Neural crest cell (in vitro differentiated cells): ENCODE data around the gene ABCB1. TPM values are rescaled to one million over a fixed set of nuclear protein-coding genes. Genes with fewer than 3 reads are reported as not detected.

Experiments used
- DNase-seq: peaks from one replicate; pipeline ENCODE4 v3.0.0; 2021; ENCODE audit warnings: low read depth, mixed read lengths, low spot score
- H3K27ac Mint-ChIP-seq: one replicate; pipeline ENCODE4 v1.8.0; 2021; ENCODE audit warnings: mild to moderate bottlenecking, mixed read lengths; ENCODE audit not compliant: unreplicated experiment
- H3K27me3 Mint-ChIP-seq: 2 replicates; pipeline ENCODE4 v1.8.0; 2021; ENCODE audit warnings: low read depth, mild to moderate bottlenecking, mixed read lengths
- H3K36me3 Mint-ChIP-seq: 2 replicates; pipeline ENCODE4 v1.8.0; 2021; ENCODE audit warnings: low read depth, mild to moderate bottlenecking, mixed read lengths
- H3K4me1 Mint-ChIP-seq: 2 replicates; pipeline ENCODE4 v1.8.0; 2021; ENCODE audit warnings: mixed read lengths
- H3K4me3 Mint-ChIP-seq: one replicate; pipeline ENCODE4 v1.8.0; 2021; ENCODE audit warnings: mild to moderate bottlenecking, mixed read lengths
- H3K9me3 Mint-ChIP-seq: 2 replicates; pipeline ENCODE4 v1.8.0; 2021; ENCODE audit warnings: mixed read lengths
- long read RNA-seq: library from polyadenylated mRNA; unstranded; transcript quantifications from one replicate; pipeline ENCODE4 v2.0.0, GENCODE V29; 2020
- total RNA-seq: library from RNA; stranded (reverse); gene quantifications from 2 replicates; pipeline ENCODE4 v1.2.1, GENCODE V29; 2021
- TF ChIP-seq, protein P1 (sequence below): fragments of 200-600 bp; sonication (generic); conservative IDR thresholded peaks from 2 replicates; pipeline ENCODE4 v1.5.0; 2021; ENCODE audit warnings: antibody characterized with exemption, mild to moderate bottlenecking

The ABCB1 gene
- total RNA-seq: 5.6 and 6.1 TPM in 2 replicates
- long read RNA-seq, full-length matches to known transcripts: 8 of 15 reads
- long read RNA-seq, partial matches to known transcripts: 4 of 15 reads
- long read RNA-seq, other reads (novel, unspliced or antisense): 3 of 15 reads

- Mint-ChIP-seq H3K27me3 (peaks cover 84% of the 10 kb centered on the region), H3K4me3 (peak within 1 kb of the TSS; percentile 87), H3K9me3 (no peaks in the 10 kb centered on the region), H3K27ac (no peak within 1 kb of the TSS), H3K36me3 (no peaks in the 10 kb centered on the region), H3K4me1 (peaks cover 14% of the 10 kb centered on the region)
- TF ChIP-seq, protein P1, sequence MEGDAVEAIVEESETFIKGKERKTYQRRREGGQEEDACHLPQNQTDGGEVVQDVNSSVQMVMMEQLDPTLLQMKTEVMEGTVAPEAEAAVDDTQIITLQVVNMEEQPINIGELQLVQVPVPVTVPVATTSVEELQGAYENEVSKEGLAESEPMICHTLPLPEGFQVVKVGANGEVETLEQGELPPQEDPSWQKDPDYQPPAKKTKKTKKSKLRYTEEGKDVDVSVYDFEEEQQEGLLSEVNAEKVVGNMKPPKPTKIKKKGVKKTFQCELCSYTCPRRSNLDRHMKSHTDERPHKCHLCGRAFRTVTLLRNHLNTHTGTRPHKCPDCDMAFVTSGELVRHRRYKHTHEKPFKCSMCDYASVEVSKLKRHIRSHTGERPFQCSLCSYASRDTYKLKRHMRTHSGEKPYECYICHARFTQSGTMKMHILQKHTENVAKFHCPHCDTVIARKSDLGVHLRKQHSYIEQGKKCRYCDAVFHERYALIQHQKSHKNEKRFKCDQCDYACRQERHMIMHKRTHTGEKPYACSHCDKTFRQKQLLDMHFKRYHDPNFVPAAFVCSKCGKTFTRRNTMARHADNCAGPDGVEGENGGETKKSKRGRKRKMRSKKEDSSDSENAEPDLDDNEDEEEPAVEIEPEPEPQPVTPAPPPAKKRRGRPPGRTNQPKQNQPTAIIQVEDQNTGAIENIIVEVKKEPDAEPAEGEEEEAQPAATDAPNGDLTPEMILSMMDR: no peak
- DNase-seq: peak; percentile 52
Observed at GRCh38 chr7:87600130-87601124, at the start of gene ABCB1. Gene ABCB1 (minus strand): TSS chr7:87600884. CDS start chr7:87600184, 700 bp downstream.

DNA sequence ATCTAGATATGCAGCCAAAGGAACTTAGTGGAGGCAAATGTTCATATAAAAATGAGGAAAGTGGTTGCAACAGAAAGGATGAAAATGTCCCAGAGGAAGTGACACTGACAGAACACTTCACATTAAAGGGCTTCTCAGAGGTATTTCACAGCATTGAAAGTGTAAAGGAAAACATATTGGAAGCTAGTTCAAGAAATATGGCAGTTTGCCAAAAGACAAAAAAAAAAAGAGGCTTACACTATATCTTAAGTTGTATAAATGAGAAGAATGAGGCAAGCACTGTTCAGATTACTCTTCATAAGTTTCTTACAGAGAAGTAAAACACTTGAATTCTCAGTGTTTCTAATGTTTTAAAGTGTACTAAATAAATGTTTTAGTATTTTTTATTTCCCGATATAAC, 47.6 kb upstream of the ABCB1 start:
- Mint-ChIP-seq H3K27me3 (no peaks in the 10 kb centered on the region), H3K9me3 (no peaks in the 10 kb centered on the region), H3K4me1 (no peaks in the 10 kb centered on the region), H3K36me3 (no peaks in the 10 kb centered on the region), H3K4me3 (no peak overlapping the region), H3K27ac (no peak overlapping the region)
- TF ChIP-seq, protein P1: no peak
- no peak for DNase-seq

DNA sequence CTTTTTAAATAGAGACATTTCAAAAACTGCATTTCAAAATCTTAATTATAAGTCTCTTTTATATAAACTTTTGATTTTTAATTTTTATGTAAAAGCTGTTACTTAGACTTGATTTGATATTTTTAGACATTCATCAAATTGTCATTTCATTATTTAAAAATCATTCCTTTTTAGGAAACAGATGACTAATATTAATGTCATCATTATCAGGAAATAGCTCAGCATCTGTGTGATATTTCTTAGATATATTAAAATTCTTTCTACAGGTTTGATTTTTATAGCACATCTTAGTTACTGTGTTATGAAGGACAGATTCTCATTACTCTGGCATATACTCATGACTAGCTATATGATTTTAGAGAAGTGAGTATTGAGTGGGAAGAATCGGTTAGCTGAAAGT, 44.8 kb upstream of the ABCB1 start:
- no peak overlapping the region for H3K27ac Mint-ChIP-seq
- H3K4me3 Mint-ChIP-seq: no peak overlapping the region
- H3K36me3 Mint-ChIP-seq: no peaks in the 10 kb centered on the region
- no peaks in the 10 kb centered on the region for H3K4me1 Mint-ChIP-seq
- no peaks in the 10 kb centered on the region for H3K9me3 Mint-ChIP-seq
- no peak for DNase-seq
- H3K27me3 Mint-ChIP-seq: no peaks in the 10 kb centered on the region
- TF ChIP-seq, protein P1: no peak

- peaks cover 9% of the 10 kb centered on the region for H3K27me3 Mint-ChIP-seq
Observed at GRCh38 chr7:87635921-87636320, 35.2 kb upstream of the ABCB1 start.

GRCh38 chr7:87628780-87629569, 28.3 kb upstream of the ABCB1 start:
- H3K27me3 Mint-ChIP-seq: peaks cover 48% of the 10 kb centered on the region

More at GRCh38 chr7:87635921-87636320, 35.2 kb upstream of the ABCB1 start:
- H3K4me3 Mint-ChIP-seq: no peak overlapping the region
- H3K27ac Mint-ChIP-seq: no peak overlapping the region
- no peaks in the 10 kb centered on the region for H3K36me3 Mint-ChIP-seq
- DNase-seq: no peak
- H3K4me1 Mint-ChIP-seq: no peaks in the 10 kb centered on the region
- TF ChIP-seq, protein P1: no peak
- peaks cover 5% of the 10 kb centered on the region for H3K9me3 Mint-ChIP-seq

More at GRCh38 chr7:87628780-87629569, 28.3 kb upstream of the ABCB1 start:
- peaks cover 11% of the 10 kb centered on the region for H3K4me1 Mint-ChIP-seq
- DNase-seq: peak; percentile 4
- no peaks in the 10 kb centered on the region for H3K9me3 Mint-ChIP-seq
- H3K4me3 Mint-ChIP-seq: peak overlapping the region; percentile 91
- TF ChIP-seq, protein P1: no peak
- H3K36me3 Mint-ChIP-seq: no peaks in the 10 kb centered on the region
- no peak overlapping the region for H3K27ac Mint-ChIP-seq
